Measurements from ENCODE around the gene IDI1. TPM values are rescaled to one million over a fixed set of nuclear protein-coding genes. Genes with fewer than 3 reads are reported as not detected.

Gene IDI1
- total RNA-seq, 1 donor from 2014 or later = 15.6 TPM

DNA sequence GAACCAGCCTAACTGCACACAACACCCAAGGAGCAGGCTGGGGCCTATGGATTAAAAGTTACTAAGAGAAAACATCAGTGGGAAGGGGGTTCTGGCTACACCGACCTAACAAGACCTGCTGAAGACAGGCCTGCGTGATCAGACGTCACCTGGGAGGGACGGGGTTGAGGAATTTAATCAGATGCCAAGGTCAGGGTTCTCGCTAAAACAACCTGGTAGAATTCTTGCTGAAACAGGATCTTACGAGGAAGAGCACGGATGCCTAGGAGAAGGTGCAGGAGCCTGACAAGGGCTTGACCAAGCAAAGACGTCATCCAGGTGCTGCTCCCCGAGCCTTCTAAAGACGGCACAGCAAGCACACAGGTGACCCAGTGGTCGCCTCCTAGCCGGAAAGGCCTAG, 24.8 kb downstream of the IDI1 start:
- intact Hi-C loops (cut with micrococcal nuclease) = no loop called here
- TF ChIP-seq, protein P1, sequence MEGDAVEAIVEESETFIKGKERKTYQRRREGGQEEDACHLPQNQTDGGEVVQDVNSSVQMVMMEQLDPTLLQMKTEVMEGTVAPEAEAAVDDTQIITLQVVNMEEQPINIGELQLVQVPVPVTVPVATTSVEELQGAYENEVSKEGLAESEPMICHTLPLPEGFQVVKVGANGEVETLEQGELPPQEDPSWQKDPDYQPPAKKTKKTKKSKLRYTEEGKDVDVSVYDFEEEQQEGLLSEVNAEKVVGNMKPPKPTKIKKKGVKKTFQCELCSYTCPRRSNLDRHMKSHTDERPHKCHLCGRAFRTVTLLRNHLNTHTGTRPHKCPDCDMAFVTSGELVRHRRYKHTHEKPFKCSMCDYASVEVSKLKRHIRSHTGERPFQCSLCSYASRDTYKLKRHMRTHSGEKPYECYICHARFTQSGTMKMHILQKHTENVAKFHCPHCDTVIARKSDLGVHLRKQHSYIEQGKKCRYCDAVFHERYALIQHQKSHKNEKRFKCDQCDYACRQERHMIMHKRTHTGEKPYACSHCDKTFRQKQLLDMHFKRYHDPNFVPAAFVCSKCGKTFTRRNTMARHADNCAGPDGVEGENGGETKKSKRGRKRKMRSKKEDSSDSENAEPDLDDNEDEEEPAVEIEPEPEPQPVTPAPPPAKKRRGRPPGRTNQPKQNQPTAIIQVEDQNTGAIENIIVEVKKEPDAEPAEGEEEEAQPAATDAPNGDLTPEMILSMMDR (IDR thresholded peaks at IDR 0.05; ENCODE audit: borderline replicate concordance) = no peak
- H3K36me3 ChIP-seq = peaks cover 9% of the 10 kb centered on the region
- H3K4me3 ChIP-seq = no peak overlapping the region
- H3K9me3 ChIP-seq (replicated peaks) = no peaks in the 10 kb centered on the region
- DNase-seq = no peak
- no peaks in the 10 kb centered on the region for H3K27me3 ChIP-seq (ENCODE audit: low read depth)
- H3K4me1 ChIP-seq = peaks cover 11% of the 10 kb centered on the region
- H3K27ac ChIP-seq (replicated peaks) = peak overlapping the region; percentile 61

DNA sequence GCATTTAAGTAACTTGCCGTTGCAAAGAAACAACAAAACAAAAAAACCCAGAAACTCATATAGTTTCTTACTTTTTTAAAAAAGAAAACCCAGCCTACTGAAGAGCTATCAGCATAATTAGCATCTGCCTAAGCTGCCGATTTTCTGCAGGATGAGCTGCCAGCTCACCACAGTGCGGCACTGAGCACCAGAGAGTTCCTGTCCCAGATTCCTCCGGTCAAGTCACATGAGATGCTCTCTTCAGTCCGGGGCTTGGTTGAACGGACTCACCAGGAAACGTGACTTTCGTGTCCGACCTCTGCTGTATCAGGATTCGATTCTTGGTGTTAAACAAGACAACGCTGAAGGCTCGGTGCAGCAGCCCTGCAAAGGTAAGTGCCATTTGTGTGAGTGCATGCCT, 26.5 kb downstream of the IDI1 start:
- peaks cover 25% of the 10 kb centered on the region for H3K36me3 ChIP-seq
- H3K4me1 ChIP-seq = peaks cover 11% of the 10 kb centered on the region
- no peaks in the 10 kb centered on the region for H3K27me3 ChIP-seq (ENCODE audit: low read depth)
- intact Hi-C loops (cut with micrococcal nuclease) = no loop called here
- peak overlapping the region; percentile 77 for H3K27ac ChIP-seq (replicated peaks)
- TF ChIP-seq, protein P1 (IDR thresholded peaks at IDR 0.05; ENCODE audit: borderline replicate concordance) = no peak
- H3K4me3 ChIP-seq = peak overlapping the region; percentile 60
- DNase-seq = peak; percentile 29
- H3K9me3 ChIP-seq (replicated peaks) = no peaks in the 10 kb centered on the region

DNA sequence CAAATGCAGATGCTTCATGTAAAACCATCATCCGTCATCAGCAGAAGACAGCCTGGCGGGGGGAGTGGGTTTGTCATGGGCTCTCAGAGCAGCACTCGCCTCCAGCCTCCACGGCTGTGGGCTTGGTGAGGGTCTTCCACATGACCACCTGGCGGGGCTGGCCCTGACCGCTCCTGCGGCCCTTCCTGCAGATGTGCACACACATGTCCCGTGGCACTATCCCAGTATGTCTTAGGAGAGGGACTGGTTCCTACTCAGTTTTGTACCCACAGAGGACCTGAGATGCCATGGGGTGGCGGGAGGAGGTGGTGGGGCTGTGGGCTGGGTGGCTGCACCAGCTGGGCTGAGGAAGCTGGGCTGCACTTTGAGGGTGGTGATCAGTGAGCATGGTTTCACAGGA, 28.0 kb downstream of the IDI1 start:
- no peaks in the 10 kb centered on the region for H3K9me3 ChIP-seq (replicated peaks)
- H3K4me3 ChIP-seq = no peak overlapping the region
- H3K4me1 ChIP-seq = peaks cover 4% of the 10 kb centered on the region
- H3K27ac ChIP-seq (replicated peaks) = no peak overlapping the region
- TF ChIP-seq, protein P1 (IDR thresholded peaks at IDR 0.05; ENCODE audit: borderline replicate concordance) = no peak
- intact Hi-C loops (cut with micrococcal nuclease) = no loop called here
- no peaks in the 10 kb centered on the region for H3K27me3 ChIP-seq (ENCODE audit: low read depth)
- DNase-seq = no peak
- H3K36me3 ChIP-seq = peaks cover 39% of the 10 kb centered on the region

DNA sequence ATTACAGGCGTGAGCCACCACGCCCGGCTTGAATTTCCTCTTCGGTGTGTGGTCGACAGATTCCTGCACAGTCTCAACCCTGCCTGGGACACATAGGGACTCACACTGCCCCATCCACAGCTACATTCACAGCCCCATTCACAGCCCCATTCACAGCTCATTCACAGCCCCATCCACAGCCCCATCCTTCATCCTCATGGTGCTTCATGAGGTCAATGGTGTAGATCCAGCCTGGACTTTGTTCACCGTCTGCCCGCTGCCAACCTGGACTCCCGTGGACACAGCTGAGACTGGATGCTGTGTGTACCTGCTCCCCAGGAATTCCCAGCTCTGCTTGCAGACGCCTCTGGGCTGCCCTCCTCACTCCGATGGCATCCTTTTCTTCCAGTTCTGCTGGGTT, 28.5 kb downstream of the IDI1 start:
- H3K4me3 ChIP-seq = no peak overlapping the region
- TF ChIP-seq, protein P1 (IDR thresholded peaks at IDR 0.05; ENCODE audit: borderline replicate concordance) = no peak
- peaks cover 44% of the 10 kb centered on the region for H3K36me3 ChIP-seq
- intact Hi-C loops (cut with micrococcal nuclease) = no loop called here
- no peaks in the 10 kb centered on the region for H3K9me3 ChIP-seq (replicated peaks)
- DNase-seq = no peak
- no peak overlapping the region for H3K27ac ChIP-seq (replicated peaks)
- H3K4me1 ChIP-seq = no peaks in the 10 kb centered on the region
- no peaks in the 10 kb centered on the region for H3K27me3 ChIP-seq (ENCODE audit: low read depth)

DNA sequence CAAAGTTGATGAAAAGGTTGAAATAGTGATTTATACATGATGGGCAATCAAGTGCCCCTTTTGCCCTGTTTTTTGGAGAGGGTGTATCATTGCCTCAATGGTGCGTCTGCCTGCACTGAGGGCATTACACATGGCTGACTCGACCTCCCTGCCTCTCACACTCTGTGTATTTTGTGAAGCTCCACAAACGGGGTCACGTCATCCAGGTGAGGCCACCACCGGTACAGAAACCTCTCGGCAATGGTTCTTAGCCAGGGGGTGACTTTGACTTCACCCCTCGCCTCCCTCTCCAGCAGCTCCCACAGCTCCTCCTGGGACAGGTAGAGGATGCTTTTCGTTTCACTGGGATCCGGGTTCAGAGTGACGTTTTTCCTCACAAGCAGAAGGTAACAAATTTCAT, 29.6 kb downstream of the IDI1 start:
- H3K4me1 ChIP-seq = no peaks in the 10 kb centered on the region
- no peak for DNase-seq
- no peaks in the 10 kb centered on the region for H3K9me3 ChIP-seq (replicated peaks)
- peaks cover 51% of the 10 kb centered on the region for H3K36me3 ChIP-seq
- TF ChIP-seq, protein P1 (IDR thresholded peaks at IDR 0.05; ENCODE audit: borderline replicate concordance) = no peak
- intact Hi-C loops (cut with micrococcal nuclease) = no loop called here
- H3K4me3 ChIP-seq = no peak overlapping the region
- no peaks in the 10 kb centered on the region for H3K27me3 ChIP-seq (ENCODE audit: low read depth)
- no peak overlapping the region for H3K27ac ChIP-seq (replicated peaks)

DNA sequence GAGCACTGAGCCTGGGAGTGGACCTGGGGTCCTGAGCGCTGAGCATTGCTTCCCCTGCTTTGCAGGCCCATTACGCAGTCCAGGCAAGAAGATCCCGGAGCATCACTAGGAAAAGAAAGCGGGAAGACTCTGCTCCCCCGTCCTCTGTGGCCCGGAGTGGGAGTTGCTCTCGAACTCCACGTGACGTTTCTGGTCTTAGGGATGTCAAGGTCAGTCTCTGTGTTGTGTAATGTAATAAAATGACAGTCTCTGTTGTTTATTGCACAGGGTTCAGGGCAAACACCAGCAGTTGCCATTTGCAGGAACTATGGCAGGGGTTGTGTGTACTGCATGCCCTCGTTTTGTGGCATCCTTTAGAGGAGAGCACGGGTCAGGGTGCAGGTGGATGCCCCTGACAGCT, 33.2 kb downstream of the IDI1 start:
- no peaks in the 10 kb centered on the region for H3K4me1 ChIP-seq
- DNase-seq = no peak
- no peak overlapping the region for H3K27ac ChIP-seq (replicated peaks)
- TF ChIP-seq, protein P1 (IDR thresholded peaks at IDR 0.05; ENCODE audit: borderline replicate concordance) = no peak
- no peaks in the 10 kb centered on the region for H3K27me3 ChIP-seq (ENCODE audit: low read depth)
- H3K9me3 ChIP-seq (replicated peaks) = no peaks in the 10 kb centered on the region
- no peak overlapping the region for H3K4me3 ChIP-seq
- intact Hi-C loops (cut with micrococcal nuclease) = no loop called here
- H3K36me3 ChIP-seq = peaks cover 88% of the 10 kb centered on the region

Data from left ventricle myocardium inferior (tissue), 1 donor.